ENCODE results near the gene NEK9. TPM values are rescaled to one million over a fixed set of nuclear protein-coding genes. Genes with fewer than 3 reads are reported as not detected.

NEK9 gene
- total RNA-seq, 1 experiment from 2014 or later: 50.8 TPM

DNA sequence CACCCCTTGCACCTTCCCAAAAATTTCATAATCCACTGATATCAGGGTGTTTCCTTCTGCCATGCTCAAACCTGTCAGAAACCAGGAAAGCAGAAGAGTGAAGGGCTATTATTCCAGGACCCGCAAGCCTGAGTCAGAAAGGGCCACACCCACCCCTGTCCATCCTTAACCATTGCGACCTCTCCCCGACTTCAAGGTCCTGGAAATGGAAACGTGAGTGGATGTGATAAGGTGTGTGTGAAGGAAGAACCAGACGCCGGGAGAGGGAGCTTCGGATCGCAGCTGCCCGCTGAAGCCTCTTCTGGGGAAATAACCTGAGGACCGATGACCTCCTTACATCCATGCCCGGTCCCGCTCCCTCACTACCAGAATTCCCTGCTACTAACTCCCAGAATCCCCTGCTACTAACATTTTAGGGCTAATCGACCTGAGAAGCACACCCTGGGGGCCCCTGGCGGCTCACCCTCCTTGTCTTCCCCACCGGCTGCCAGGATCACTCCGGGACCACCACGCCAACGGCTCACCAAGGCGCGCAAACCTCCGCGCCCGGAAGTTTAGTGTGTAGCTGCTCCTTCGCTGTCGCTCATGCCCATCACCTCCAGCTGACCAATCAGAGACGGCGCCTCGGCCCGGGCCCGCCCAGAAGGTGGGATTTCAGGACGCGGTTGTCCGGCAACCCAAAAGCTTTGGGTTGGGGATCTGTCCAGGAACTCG, 63.2 kb downstream of the NEK9 start, which contains the start of gene ACYP1 (continued):
- TF ChIP-seq, protein P1, sequence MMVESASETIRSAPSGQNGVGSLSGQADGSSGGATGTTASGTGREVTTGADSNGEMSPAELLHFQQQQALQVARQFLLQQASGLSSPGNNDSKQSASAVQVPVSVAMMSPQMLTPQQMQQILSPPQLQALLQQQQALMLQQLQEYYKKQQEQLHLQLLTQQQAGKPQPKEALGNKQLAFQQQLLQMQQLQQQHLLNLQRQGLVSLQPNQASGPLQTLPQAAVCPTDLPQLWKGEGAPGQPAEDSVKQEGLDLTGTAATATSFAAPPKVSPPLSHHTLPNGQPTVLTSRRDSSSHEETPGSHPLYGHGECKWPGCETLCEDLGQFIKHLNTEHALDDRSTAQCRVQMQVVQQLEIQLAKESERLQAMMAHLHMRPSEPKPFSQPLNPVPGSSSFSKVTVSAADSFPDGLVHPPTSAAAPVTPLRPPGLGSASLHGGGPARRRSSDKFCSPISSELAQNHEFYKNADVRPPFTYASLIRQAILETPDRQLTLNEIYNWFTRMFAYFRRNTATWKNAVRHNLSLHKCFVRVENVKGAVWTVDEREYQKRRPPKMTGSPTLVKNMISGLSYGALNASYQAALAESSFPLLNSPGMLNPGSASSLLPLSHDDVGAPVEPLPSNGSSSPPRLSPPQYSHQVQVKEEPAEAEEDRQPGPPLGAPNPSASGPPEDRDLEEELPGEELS (CRISPR knock-in tag; IDR thresholded peaks at IDR 0.05): no peak
- no peak for TF ChIP-seq ZNF138 (CRISPR knock-in tag; conservative IDR thresholded peaks at IDR 0.05)
- TF ChIP-seq, protein P2, sequence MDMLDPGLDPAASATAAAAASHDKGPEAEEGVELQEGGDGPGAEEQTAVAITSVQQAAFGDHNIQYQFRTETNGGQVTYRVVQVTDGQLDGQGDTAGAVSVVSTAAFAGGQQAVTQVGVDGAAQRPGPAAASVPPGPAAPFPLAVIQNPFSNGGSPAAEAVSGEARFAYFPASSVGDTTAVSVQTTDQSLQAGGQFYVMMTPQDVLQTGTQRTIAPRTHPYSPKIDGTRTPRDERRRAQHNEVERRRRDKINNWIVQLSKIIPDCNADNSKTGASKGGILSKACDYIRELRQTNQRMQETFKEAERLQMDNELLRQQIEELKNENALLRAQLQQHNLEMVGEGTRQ (CRISPR knock-in tag; IDR thresholded peaks at IDR 0.05): no peak
- no peak for TF ChIP-seq ZNF671 (CRISPR knock-in tag; IDR thresholded peaks at IDR 0.05)
- TF ChIP-seq NFYB (CRISPR knock-in tag; conservative IDR thresholded peaks at IDR 0.05; ENCODE audit: low read depth): peak; percentile 89
- TF ChIP-seq, protein P3, sequence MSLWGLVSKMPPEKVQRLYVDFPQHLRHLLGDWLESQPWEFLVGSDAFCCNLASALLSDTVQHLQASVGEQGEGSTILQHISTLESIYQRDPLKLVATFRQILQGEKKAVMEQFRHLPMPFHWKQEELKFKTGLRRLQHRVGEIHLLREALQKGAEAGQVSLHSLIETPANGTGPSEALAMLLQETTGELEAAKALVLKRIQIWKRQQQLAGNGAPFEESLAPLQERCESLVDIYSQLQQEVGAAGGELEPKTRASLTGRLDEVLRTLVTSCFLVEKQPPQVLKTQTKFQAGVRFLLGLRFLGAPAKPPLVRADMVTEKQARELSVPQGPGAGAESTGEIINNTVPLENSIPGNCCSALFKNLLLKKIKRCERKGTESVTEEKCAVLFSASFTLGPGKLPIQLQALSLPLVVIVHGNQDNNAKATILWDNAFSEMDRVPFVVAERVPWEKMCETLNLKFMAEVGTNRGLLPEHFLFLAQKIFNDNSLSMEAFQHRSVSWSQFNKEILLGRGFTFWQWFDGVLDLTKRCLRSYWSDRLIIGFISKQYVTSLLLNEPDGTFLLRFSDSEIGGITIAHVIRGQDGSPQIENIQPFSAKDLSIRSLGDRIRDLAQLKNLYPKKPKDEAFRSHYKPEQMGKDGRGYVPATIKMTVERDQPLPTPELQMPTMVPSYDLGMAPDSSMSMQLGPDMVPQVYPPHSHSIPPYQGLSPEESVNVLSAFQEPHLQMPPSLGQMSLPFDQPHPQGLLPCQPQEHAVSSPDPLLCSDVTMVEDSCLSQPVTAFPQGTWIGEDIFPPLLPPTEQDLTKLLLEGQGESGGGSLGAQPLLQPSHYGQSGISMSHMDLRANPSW (CRISPR knock-in tag; conservative IDR thresholded peaks at IDR 0.05; ENCODE audit: low read depth): no peak
- peak; percentile 41; the same call in 1 of the 2 replicates for TF ChIP-seq SP1 (CRISPR knock-in tag; conservative IDR thresholded peaks at IDR 0.05)
- no peak for TF ChIP-seq CREB1 (CRISPR knock-in tag; IDR thresholded peaks at IDR 0.05)
- no peak for TF ChIP-seq ZNF232 (CRISPR knock-in tag; IDR thresholded peaks at IDR 0.05)
- TF ChIP-seq, protein P4, sequence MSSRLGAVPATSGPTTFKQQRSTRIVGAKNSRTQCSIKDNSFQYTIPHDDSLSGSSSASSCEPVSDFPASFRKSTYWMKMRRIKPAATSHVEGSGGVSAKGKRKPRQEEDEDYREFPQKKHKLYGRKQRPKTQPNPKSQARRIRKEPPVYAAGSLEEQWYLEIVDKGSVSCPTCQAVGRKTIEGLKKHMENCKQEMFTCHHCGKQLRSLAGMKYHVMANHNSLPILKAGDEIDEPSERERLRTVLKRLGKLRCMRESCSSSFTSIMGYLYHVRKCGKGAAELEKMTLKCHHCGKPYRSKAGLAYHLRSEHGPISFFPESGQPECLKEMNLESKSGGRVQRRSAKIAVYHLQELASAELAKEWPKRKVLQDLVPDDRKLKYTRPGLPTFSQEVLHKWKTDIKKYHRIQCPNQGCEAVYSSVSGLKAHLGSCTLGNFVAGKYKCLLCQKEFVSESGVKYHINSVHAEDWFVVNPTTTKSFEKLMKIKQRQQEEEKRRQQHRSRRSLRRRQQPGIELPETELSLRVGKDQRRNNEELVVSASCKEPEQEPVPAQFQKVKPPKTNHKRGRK (CRISPR knock-in tag; IDR thresholded peaks at IDR 0.05; ENCODE audit: borderline replicate concordance): no peak
- no peak for TF ChIP-seq ATF1 (CRISPR knock-in tag; IDR thresholded peaks at IDR 0.05)
- TF ChIP-seq, protein P5, sequence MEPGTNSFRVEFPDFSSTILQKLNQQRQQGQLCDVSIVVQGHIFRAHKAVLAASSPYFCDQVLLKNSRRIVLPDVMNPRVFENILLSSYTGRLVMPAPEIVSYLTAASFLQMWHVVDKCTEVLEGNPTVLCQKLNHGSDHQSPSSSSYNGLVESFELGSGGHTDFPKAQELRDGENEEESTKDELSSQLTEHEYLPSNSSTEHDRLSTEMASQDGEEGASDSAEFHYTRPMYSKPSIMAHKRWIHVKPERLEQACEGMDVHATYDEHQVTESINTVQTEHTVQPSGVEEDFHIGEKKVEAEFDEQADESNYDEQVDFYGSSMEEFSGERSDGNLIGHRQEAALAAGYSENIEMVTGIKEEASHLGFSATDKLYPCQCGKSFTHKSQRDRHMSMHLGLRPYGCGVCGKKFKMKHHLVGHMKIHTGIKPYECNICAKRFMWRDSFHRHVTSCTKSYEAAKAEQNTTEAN (CRISPR knock-in tag; IDR thresholded peaks at IDR 0.05): no peak
- 0 out of 2 replicates have a peak, but pooled peaks have one; percentile 25 for TF ChIP-seq GTF2I (CRISPR knock-in tag; conservative IDR thresholded peaks at IDR 0.05)
- no peak for TF ChIP-seq SMAD4 (CRISPR knock-in tag; IDR thresholded peaks at IDR 0.05)
- no peak for TF ChIP-seq NFATC4 (CRISPR knock-in tag; IDR thresholded peaks at IDR 0.05)
- TF ChIP-seq, protein P6, sequence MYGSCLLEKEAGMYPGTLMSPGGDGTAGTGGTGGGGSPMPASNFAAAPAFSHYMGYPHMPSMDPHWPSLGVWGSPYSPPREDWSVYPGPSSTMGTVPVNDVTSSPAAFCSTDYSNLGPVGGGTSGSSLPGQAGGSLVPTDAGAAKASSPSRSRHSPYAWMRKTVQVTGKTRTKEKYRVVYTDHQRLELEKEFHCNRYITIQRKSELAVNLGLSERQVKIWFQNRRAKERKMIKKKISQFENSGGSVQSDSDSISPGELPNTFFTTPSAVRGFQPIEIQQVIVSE (CRISPR knock-in tag; IDR thresholded peaks at IDR 0.05; ENCODE audit: borderline replicate concordance): no peak
- TF ChIP-seq TEAD4 (CRISPR knock-in tag; IDR thresholded peaks at IDR 0.05): no peak
- TF ChIP-seq, protein P7, sequence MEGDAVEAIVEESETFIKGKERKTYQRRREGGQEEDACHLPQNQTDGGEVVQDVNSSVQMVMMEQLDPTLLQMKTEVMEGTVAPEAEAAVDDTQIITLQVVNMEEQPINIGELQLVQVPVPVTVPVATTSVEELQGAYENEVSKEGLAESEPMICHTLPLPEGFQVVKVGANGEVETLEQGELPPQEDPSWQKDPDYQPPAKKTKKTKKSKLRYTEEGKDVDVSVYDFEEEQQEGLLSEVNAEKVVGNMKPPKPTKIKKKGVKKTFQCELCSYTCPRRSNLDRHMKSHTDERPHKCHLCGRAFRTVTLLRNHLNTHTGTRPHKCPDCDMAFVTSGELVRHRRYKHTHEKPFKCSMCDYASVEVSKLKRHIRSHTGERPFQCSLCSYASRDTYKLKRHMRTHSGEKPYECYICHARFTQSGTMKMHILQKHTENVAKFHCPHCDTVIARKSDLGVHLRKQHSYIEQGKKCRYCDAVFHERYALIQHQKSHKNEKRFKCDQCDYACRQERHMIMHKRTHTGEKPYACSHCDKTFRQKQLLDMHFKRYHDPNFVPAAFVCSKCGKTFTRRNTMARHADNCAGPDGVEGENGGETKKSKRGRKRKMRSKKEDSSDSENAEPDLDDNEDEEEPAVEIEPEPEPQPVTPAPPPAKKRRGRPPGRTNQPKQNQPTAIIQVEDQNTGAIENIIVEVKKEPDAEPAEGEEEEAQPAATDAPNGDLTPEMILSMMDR (IDR thresholded peaks at IDR 0.05): no peak
- TF ChIP-seq, protein P8, sequence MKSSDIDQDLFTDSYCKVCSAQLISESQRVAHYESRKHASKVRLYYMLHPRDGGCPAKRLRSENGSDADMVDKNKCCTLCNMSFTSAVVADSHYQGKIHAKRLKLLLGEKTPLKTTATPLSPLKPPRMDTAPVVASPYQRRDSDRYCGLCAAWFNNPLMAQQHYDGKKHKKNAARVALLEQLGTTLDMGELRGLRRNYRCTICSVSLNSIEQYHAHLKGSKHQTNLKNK (CRISPR knock-in tag; IDR thresholded peaks at IDR 0.05): no peak
- no peak for TF ChIP-seq OVOL2 (CRISPR knock-in tag; IDR thresholded peaks at IDR 0.05; ENCODE audit: borderline replicate concordance)
- TF ChIP-seq MYBL2 (CRISPR knock-in tag; IDR thresholded peaks at IDR 0.05): no peak
- TF ChIP-seq, protein P9, sequence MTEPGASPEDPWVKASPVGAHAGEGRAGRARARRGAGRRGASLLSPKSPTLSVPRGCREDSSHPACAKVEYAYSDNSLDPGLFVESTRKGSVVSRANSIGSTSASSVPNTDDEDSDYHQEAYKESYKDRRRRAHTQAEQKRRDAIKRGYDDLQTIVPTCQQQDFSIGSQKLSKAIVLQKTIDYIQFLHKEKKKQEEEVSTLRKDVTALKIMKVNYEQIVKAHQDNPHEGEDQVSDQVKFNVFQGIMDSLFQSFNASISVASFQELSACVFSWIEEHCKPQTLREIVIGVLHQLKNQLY (CRISPR knock-in tag; IDR thresholded peaks at IDR 0.05): no peak
- TF ChIP-seq ZNF219 (CRISPR knock-in tag; IDR thresholded peaks at IDR 0.05; ENCODE audit: borderline replicate concordance): no peak
- TF ChIP-seq, protein P10, sequence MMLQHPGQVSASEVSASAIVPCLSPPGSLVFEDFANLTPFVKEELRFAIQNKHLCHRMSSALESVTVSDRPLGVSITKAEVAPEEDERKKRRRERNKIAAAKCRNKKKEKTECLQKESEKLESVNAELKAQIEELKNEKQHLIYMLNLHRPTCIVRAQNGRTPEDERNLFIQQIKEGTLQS (CRISPR knock-in tag; conservative IDR thresholded peaks at IDR 0.05): no peak
